SKM-1 treated with dmso at 0.1 percent for 144 hours (cell line): Measurements from ENCODE around the gene SLC4A9.
A peak's percentile ranks its signal among the peaks of the same experiment; 100 is the strongest.

ENCODE experiments used
- DNase-seq: peaks from one replicate; lab custom pipeline; 2025; ENCODE audit not compliant: unreplicated experiment; lab: John Stamatoyannopoulos, UW

The SLC4A9 gene

GRCh38 chr5:140360101-140360500 is at the start of gene SLC4A9:
SLC4A9 (plus strand) TSS chr5:140360194; CDS start chr5:140360237, 43 bp downstream.
- DNase-seq: no peak

- no peak for DNase-seq
Observed at GRCh38 chr5:140310434-140310833, 49.6 kb upstream of the SLC4A9 start.

GRCh38 chr5:140311011-140311467 is 49.0 kb upstream of the SLC4A9 start:
- no peak for DNase-seq

- DNase-seq: peak; percentile 30
Observed at GRCh38 chr5:140312067-140312790, 47.8 kb upstream of the SLC4A9 start.

GRCh38 chr5:140312791-140313189 is 47.2 kb upstream of the SLC4A9 start:
- DNase-seq: no peak

GRCh38 chr5:140317859-140318258 is 42.1 kb upstream of the SLC4A9 start:
- DNase-seq: no peak

- DNase-seq: no peak
Observed at GRCh38 chr5:140318792-140319191, 41.2 kb upstream of the SLC4A9 start.

- peak; percentile 90 for DNase-seq
Observed at GRCh38 chr5:140319833-140320232, 40.2 kb upstream of the SLC4A9 start.

- DNase-seq: peak; percentile 99
Observed at GRCh38 chr5:140321796-140322195, 38.2 kb upstream of the SLC4A9 start.

GRCh38 chr5:140322751-140323731 is 37.0 kb upstream of the SLC4A9 start:
- DNase-seq: no peak

GRCh38 chr5:140324041-140324600 is 35.9 kb upstream of the SLC4A9 start:
- DNase-seq: no peak

GRCh38 chr5:140324617-140325241 is 35.3 kb upstream of the SLC4A9 start:
- DNase-seq: peak; percentile 14

- no peak for DNase-seq
Observed at GRCh38 chr5:140325486-140325885, 34.5 kb upstream of the SLC4A9 start.

GRCh38 chr5:140327589-140327988 is 32.4 kb upstream of the SLC4A9 start:
- DNase-seq: no peak

GRCh38 chr5:140328036-140328764 is 31.8 kb upstream of the SLC4A9 start:
- no peak for DNase-seq

- no peak for DNase-seq
Observed at GRCh38 chr5:140329739-140330481, 30.1 kb upstream of the SLC4A9 start.

GRCh38 chr5:140331638-140332037 is 28.4 kb upstream of the SLC4A9 start:
- DNase-seq: no peak

- DNase-seq: no peak
Observed at GRCh38 chr5:140336388-140336787, 23.6 kb upstream of the SLC4A9 start.

GRCh38 chr5:140337880-140338279 is 22.1 kb upstream of the SLC4A9 start:
- no peak for DNase-seq

GRCh38 chr5:140338336-140338735 is 21.7 kb upstream of the SLC4A9 start:
- DNase-seq: no peak
